Measurements from ENCODE around the gene GLA.
A peak's percentile ranks its signal among the peaks of the same experiment; 100 is the strongest.

GLA gene

GRCh38 chrX:101407748-101408531, at the start of gene GLA, which contains the start of gene HNRNPH2:
TSS of gene GLA (minus strand) at chrX:101407925. CDS start at chrX:101407903, 22 bp downstream.
TSS of gene HNRNPH2 (plus strand) at chrX:101408222. CDS start at chrX:101411989, 3,767 bp downstream.
- peak; percentile 75 for DNase-seq

- DNase-seq = no peak
Measured at GRCh38 chrX:101452056-101452455, 44.3 kb upstream of the GLA start.

- DNase-seq = no peak
Measured at GRCh38 chrX:101450961-101451360, 43.2 kb upstream of the GLA start.

DNA sequence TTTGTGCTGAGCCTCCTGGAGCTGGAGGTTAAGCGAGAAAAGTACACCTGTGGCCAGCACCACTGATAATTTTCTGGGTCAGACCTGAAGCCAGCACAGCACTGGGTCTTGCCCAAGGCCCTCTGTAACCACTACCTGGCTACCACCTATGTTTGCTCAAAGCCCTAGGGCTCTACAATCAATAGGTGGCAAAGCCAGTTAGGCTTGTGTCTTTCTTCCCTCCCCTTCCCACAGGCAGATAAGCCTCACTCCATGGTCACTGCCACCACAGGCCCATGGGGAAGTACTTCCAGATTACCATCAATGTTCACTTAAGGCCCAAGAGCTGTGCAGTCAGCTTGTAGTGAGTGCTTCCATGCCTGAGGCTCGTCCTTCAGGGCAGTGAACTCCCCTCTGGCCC, 42.4 kb upstream of the GLA start:
- DNase-seq = no peak

GRCh38 chrX:101449279-101449678, 41.6 kb upstream of the GLA start:
- DNase-seq = no peak

- DNase-seq = no peak
Measured at GRCh38 chrX:101442085-101442484, 34.4 kb upstream of the GLA start.

DNA sequence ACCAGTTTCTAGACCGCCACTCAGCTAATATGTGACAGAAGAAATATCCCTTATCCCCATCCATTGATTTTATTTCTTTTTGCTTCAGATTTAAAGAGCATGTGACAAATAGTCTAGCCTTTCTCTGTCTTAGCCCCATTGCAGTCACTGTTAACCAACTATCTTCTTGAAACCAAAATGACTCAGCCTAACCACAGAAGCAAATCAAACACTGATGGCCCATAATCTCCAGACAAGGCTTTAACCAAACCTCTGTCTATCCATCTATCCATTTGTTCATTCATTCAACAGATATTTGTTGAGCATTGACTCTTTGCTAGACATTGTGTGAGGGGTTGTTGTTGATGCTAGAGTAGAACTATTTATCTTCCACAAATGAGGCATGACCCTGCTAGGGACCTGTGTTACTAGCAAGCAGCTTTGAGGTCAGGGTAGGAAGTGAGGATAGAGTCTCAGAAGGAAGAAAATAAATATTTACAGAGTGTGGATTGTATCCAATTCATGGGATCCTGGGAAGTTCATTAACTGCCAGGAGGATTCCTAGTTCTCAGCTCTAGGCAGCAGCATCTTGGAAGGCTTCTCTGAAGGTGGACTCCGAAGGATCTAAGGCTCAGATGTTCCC, 22.8 kb upstream of the GLA start:
- no peak for DNase-seq

- DNase-seq = no peak
Measured at GRCh38 chrX:101429934-101430333, 22.2 kb upstream of the GLA start.

GRCh38 chrX:101427954-101428353, 20.2 kb upstream of the GLA start:
- DNase-seq = no peak

GRCh38 chrX:101419489-101419888, 11.8 kb upstream of the GLA start:
- no peak for DNase-seq

GRCh38 chrX:101417981-101418841, 10.5 kb upstream of the GLA start:
- DNase-seq = peak; percentile 31

GRCh38 chrX:101417190-101417589, 9.5 kb upstream of the GLA start:
- no peak for DNase-seq

GRCh38 chrX:101416691-101417090, 9.0 kb upstream of the GLA start:
- DNase-seq = no peak

- DNase-seq = no peak
Measured at GRCh38 chrX:101415180-101416145, 7.7 kb upstream of the GLA start.

GRCh38 chrX:101411984-101412383, 4.3 kb upstream of the GLA start:
- no peak for DNase-seq

- DNase-seq = no peak
Measured at GRCh38 chrX:101410461-101410860, 2.7 kb upstream of the GLA start.

DNA sequence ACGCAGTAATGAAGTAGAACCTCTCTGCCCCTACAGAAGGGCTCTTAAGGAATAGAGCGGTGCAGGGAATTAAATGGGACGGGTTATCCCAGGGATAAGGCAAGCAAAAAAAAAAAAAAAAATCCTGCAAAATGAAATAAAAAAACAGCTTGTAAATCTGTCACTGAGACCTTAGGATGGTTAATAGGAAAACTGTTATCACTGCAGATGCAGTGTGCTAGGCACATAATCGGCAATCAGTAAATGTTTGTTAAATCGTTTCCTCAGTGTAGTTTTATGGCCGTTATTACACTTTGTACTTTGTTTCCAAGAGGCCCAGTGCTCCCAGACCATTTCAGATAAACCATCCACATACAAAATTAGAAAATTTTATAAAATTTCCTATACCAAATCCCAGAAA, 1.3 kb upstream of the GLA start:
- DNase-seq = no peak

DNA sequence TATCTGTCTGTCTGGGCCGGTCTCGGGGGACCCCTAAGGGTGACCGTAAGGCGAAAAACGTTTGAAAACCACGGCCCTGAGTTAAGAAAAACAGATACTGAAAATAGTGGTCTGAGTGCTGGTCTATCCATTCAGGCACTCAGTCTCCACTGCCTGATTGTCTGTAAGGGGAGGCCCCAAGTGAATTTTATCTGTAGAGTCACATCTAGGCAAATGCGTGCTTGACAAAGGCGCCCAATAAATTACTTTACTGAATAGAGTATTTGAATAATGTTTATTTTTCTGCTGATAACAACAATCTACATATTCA, 762 bp upstream of the GLA start:
- DNase-seq = no peak

DNA sequence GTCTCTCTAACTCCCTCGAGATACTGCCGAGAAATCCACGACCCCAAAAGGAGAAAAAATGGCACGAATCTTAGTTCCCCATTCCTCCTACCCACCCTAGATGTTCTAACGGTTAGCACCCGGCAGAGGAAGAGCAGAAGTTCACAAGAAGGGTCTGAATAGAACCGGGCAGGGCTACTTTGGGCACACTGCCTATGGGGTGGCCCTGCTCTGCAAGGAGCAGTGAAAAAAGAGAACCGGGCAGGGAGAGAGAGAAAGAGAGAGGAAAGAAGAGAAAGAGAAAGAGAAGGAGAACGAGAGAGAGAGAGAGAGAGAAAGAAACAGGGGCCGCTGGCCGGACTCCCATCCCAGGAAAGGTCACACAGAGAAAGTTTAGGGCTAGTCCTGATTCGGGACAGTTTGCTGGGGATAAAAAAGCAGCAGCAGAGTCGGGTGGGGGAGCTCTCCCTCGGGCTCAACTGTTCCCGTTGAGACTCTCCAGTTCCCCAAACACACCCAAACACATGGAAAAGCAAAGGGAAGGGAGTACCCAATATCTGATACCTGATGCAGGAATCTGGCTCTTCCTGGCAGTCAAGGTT, 468 bp downstream of the GLA start:
- DNase-seq = no peak

DNA sequence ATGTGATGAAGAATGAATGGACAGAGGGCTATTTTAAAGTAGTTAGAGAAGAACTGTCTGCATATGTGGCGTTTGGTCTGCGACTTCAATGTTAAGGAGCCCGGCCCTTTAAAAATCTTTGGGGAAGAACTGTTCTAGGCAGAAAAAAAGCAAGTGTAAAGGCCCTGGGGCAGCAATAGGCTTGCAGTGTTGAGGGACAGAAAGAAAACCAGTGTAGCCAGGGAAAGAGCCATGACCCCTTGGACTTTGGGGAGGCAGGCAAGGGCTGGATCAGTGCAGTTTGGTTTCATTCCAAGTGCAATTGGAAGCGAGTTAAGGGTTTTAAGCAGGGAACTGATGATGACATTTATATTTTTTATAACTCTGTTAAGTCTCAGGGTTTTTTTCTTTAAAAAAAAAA, 7.9 kb downstream of the GLA start:
- no peak for DNase-seq

DNA sequence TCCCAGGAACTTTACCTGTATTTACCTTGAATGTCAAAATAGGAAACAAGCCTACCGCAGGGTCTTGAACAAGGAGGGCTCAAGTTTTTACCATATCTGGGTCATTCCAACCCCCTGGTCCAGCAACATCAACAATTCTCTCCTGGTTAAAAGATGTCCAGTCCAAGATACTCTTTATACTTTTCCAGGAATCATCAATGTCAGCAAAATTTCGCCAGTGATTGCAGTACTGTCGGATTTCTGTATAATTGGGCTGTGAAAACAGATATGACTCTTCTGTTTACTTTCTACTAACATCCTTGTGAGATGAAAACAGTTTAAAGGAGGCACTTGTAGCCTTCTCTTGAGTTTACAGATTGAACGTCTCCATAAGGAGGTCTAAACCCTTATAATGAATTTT, 9.0 kb downstream of the GLA start:
- no peak for DNase-seq

GRCh38 chrX:101397779-101398178, 9.9 kb downstream of the GLA start:
- no peak for DNase-seq

Data from stimulated activated CD4-positive, alpha-beta T cell treated with anti-CD3 and anti-CD28 coated beads, Interleukin-12 subunit alpha, Interleukin-12 subunit beta, amount 100 ng/mL, for 4 hours (primary cell).